HEK293 (cell line): Measurements from ENCODE around the gene CDYL.

Source experiments
- CTCF ChIA-PET: fragments of 350-600 bp; formaldehyde crosslinking; extraction: SDS; loops from one replicate; lab custom pipeline; 2021; ENCODE audit warnings: antibody characterized with exemption; lab: Yijun Ruan, JAX
- POLR2A ChIA-PET: fragments of 300-600 bp; formaldehyde crosslinking; extraction: SDS; loops from one replicate; lab custom pipeline; 2020; ENCODE audit warnings: antibody characterized with exemption, inconsistent platforms; lab: Yijun Ruan, JAX
- H3K27ac ChIP-seq: fragments of 200-500 bp; sonication (Bioruptor generic); 2 replicates; pipeline ENCODE4 v1.5.1; 2014; ENCODE audit warnings: low read depth, low read length, control low read depth, inconsistent platforms; ENCODE audit errors: extremely low read depth
- H3K36me3 ChIP-seq, 2 experiments: fragments of 200-500 bp in 1 of 2; sonication (Bioruptor generic) in 1 of 2; 1 replicate in 1 of 2; 2 replicates in 1 of 2; pipeline ENCODE4 v1.5.1; 2014 to 2017; ENCODE audit warnings: inconsistent platforms in 2 of 2, low read length in 2 of 2; ENCODE audit not compliant: control insufficient read depth in 2 of 2, insufficient read depth in 1 of 2
- H3K4me1 ChIP-seq: fragments of 200-500 bp; sonication (Bioruptor generic); 2 replicates; pipeline ENCODE4 v1.5.1; 2014; ENCODE audit warnings: mild to moderate bottlenecking, low read length, inconsistent platforms; ENCODE audit not compliant: control insufficient read depth, insufficient read depth
- H3K4me3 ChIP-seq: 2 replicates; pipeline ENCODE4 v1.5.1; 2011; ENCODE audit warnings: low read depth, mild to moderate bottlenecking, control low read depth, low read length, moderate library complexity
- H3K9me3 ChIP-seq: fragments of 200-500 bp; sonication (Bioruptor generic); 2 replicates; pipeline ENCODE4 v1.5.1; 2014; ENCODE audit warnings: low read depth, low read length, inconsistent platforms; ENCODE audit not compliant: control insufficient read depth, insufficient read depth
- FEZF1 ChIP-seq: fragments of 450-650 bp; formaldehyde crosslinking; IDR thresholded peaks from 2 replicates; pipeline ENCODE4 v1.5.1; 2016; ENCODE audit warnings: missing biosample characterization, missing genetic modification characterization
- SCRT2 ChIP-seq: fragments of 450-650 bp; formaldehyde crosslinking; IDR thresholded peaks from 2 replicates; pipeline ENCODE4 v1.5.1; 2016; ENCODE audit warnings: missing biosample characterization, missing genetic modification characterization
- YY2 ChIP-seq: fragments of 450-650 bp; formaldehyde crosslinking; IDR thresholded peaks from 2 replicates; pipeline ENCODE4 v1.5.1; 2016; ENCODE audit warnings: missing biosample characterization, missing genetic modification characterization
- ZBTB8A ChIP-seq: fragments of 450-650 bp; formaldehyde crosslinking; IDR thresholded peaks from 2 replicates; pipeline ENCODE4 v1.5.1; 2016; ENCODE audit warnings: missing biosample characterization, missing genetic modification characterization
- ZFP3 ChIP-seq: fragments of 450-650 bp; formaldehyde crosslinking; IDR thresholded peaks from 2 replicates; pipeline ENCODE4 v1.5.1; 2016; ENCODE audit warnings: low read depth, missing biosample characterization, missing genetic modification characterization
- ZNF146 ChIP-seq: fragments of 450-650 bp; formaldehyde crosslinking; IDR thresholded peaks from 2 replicates; pipeline ENCODE4 v1.5.1; 2016; ENCODE audit warnings: missing biosample characterization, missing genetic modification characterization
- ZNF2 ChIP-seq: fragments of 450-650 bp; formaldehyde crosslinking; IDR thresholded peaks from 2 replicates; pipeline ENCODE4 v1.5.1; 2016; ENCODE audit warnings: missing biosample characterization, missing genetic modification characterization
- ZNF266 ChIP-seq: fragments of 450-650 bp; formaldehyde crosslinking; IDR thresholded peaks from 2 replicates; pipeline ENCODE4 v1.5.1; 2016; ENCODE audit warnings: missing biosample characterization, missing genetic modification characterization, low read depth
- ZNF354C ChIP-seq: fragments of 450-650 bp; formaldehyde crosslinking; IDR thresholded peaks from 2 replicates; pipeline ENCODE4 v1.5.1; 2016; ENCODE audit warnings: missing biosample characterization, missing genetic modification characterization, low read depth, borderline replicate concordance
- ZNF391 ChIP-seq: fragments of 450-650 bp; formaldehyde crosslinking; IDR thresholded peaks from 2 replicates; pipeline ENCODE4 v1.5.1; 2016; ENCODE audit warnings: low read depth, missing biosample characterization, missing genetic modification characterization, borderline replicate concordance
- ZNF416 ChIP-seq: fragments of 450-650 bp; formaldehyde crosslinking; IDR thresholded peaks from 2 replicates; pipeline ENCODE4 v1.5.1; 2016; ENCODE audit warnings: missing biosample characterization, missing genetic modification characterization
- ZNF530 ChIP-seq: fragments of 450-650 bp; formaldehyde crosslinking; IDR thresholded peaks from 2 replicates; pipeline ENCODE4 v1.5.1; 2016; ENCODE audit warnings: low read depth, missing biosample characterization, missing genetic modification characterization
- ZNF623 ChIP-seq: fragments of 450-650 bp; formaldehyde crosslinking; IDR thresholded peaks from 2 replicates; pipeline ENCODE4 v1.5.1; 2016; ENCODE audit warnings: missing biosample characterization, missing genetic modification characterization
- ZNF626 ChIP-seq: fragments of 450-650 bp; sonication (Bioruptor Pico); formaldehyde crosslinking; IDR thresholded peaks from 2 replicates; pipeline ENCODE4 v1.5.1; 2018; ENCODE audit warnings: missing biosample characterization, missing genetic modification characterization, inconsistent platforms
- ZNF701 ChIP-seq: fragments of 450-650 bp; formaldehyde crosslinking; IDR thresholded peaks from 2 replicates; pipeline ENCODE4 v1.5.1; 2016; ENCODE audit warnings: missing biosample characterization, missing genetic modification characterization
- ZNF792 ChIP-seq: fragments of 450-650 bp; formaldehyde crosslinking; IDR thresholded peaks from 2 replicates; pipeline ENCODE4 v1.5.1; 2016; ENCODE audit warnings: missing biosample characterization, missing genetic modification characterization
- TF ChIP-seq, protein P1 (sequence below): fragments of 450-650 bp; formaldehyde crosslinking; IDR thresholded peaks from 2 replicates; pipeline ENCODE4 v1.5.1; 2016; ENCODE audit warnings: missing biosample characterization, missing genetic modification characterization
- TF ChIP-seq, protein P2 (sequence below): fragments of 450-650 bp; formaldehyde crosslinking; IDR thresholded peaks from 2 replicates; pipeline ENCODE4 v1.5.1; 2017; ENCODE audit warnings: missing biosample characterization, missing genetic modification characterization
- TF ChIP-seq, protein P3 (sequence below): fragments of 450-650 bp; formaldehyde crosslinking; IDR thresholded peaks from 2 replicates; pipeline ENCODE4 v1.5.1; 2016; ENCODE audit warnings: missing biosample characterization, missing genetic modification characterization, low read depth
- TF ChIP-seq, protein P4 (sequence below): fragments of 450-650 bp; formaldehyde crosslinking; IDR thresholded peaks from 2 replicates; pipeline ENCODE4 v1.5.1; 2016; ENCODE audit warnings: missing biosample characterization, missing genetic modification characterization
- TF ChIP-seq, protein P5 (sequence below): fragments of 450-650 bp; formaldehyde crosslinking; IDR thresholded peaks from 2 replicates; pipeline ENCODE4 v1.5.1; 2016; ENCODE audit warnings: missing biosample characterization, missing genetic modification characterization
- TF ChIP-seq, protein P6 (sequence below): fragments of 450-650 bp; formaldehyde crosslinking; IDR thresholded peaks from 2 replicates; pipeline ENCODE4; 2016; ENCODE audit warnings: missing biosample characterization, missing genetic modification characterization

The CDYL gene

DNA sequence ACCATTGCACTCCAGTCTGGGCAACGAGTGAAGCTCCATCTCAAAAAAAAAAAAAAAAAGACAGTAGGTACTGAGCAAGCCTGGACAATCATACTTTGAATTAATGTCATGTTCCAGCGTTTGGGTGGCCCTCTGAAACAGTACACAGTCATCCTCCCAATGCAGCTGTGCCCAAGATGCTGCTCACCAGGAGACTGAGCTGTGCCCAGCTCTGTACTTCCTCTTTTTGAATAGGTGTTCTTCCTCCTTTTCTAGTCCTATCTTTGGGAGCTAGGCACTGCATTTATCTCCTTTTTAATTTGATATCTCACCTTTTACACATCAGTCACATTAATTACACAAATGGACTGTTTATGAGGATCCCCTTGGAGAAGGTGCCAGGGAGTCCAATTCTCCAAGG lies 126.2 kb downstream of the CDYL start:
- peaks cover 0 to 10% of the 10 kb centered on the region in 2 experiments; a peak in 2 of 3 replicates for H3K36me3 ChIP-seq
- CTCF ChIA-PET = no interaction called here
- no peaks in the 10 kb centered on the region for H3K9me3 ChIP-seq
- H3K4me3 ChIP-seq = no peak overlapping the region
- POLR2A ChIA-PET = no interaction called here
- no peaks in the 10 kb centered on the region; the same call in 1 of the 2 replicates for H3K4me1 ChIP-seq
- no peak overlapping the region for H3K27ac ChIP-seq
- TF ChIP-seq ZNF701 (tag by site-specific recombination) (no peak), ZNF626 (no peak), ZNF391 (tag by site-specific recombination) (no peak), ZNF530 (tag by site-specific recombination) (no peak), SCRT2 (tag by site-specific recombination) (no peak), ZNF792 (tag by site-specific recombination) (no peak), ZNF623 (no peak), ZNF146 (no peak), ZNF2 (tag by site-specific recombination) (no peak)
- TF ChIP-seq, protein P1, sequence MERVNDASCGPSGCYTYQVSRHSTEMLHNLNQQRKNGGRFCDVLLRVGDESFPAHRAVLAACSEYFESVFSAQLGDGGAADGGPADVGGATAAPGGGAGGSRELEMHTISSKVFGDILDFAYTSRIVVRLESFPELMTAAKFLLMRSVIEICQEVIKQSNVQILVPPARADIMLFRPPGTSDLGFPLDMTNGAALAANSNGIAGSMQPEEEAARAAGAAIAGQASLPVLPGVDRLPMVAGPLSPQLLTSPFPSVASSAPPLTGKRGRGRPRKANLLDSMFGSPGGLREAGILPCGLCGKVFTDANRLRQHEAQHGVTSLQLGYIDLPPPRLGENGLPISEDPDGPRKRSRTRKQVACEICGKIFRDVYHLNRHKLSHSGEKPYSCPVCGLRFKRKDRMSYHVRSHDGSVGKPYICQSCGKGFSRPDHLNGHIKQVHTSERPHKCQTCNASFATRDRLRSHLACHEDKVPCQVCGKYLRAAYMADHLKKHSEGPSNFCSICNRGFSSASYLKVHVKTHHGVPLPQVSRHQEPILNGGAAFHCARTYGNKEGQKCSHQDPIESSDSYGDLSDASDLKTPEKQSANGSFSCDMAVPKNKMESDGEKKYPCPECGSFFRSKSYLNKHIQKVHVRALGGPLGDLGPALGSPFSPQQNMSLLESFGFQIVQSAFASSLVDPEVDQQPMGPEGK (tag by site-specific recombination) = no peak
- TF ChIP-seq, protein P2, sequence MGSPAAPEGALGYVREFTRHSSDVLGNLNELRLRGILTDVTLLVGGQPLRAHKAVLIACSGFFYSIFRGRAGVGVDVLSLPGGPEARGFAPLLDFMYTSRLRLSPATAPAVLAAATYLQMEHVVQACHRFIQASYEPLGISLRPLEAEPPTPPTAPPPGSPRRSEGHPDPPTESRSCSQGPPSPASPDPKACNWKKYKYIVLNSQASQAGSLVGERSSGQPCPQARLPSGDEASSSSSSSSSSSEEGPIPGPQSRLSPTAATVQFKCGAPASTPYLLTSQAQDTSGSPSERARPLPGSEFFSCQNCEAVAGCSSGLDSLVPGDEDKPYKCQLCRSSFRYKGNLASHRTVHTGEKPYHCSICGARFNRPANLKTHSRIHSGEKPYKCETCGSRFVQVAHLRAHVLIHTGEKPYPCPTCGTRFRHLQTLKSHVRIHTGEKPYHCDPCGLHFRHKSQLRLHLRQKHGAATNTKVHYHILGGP (tag by site-specific recombination) = no peak
- TF ChIP-seq, protein P3, sequence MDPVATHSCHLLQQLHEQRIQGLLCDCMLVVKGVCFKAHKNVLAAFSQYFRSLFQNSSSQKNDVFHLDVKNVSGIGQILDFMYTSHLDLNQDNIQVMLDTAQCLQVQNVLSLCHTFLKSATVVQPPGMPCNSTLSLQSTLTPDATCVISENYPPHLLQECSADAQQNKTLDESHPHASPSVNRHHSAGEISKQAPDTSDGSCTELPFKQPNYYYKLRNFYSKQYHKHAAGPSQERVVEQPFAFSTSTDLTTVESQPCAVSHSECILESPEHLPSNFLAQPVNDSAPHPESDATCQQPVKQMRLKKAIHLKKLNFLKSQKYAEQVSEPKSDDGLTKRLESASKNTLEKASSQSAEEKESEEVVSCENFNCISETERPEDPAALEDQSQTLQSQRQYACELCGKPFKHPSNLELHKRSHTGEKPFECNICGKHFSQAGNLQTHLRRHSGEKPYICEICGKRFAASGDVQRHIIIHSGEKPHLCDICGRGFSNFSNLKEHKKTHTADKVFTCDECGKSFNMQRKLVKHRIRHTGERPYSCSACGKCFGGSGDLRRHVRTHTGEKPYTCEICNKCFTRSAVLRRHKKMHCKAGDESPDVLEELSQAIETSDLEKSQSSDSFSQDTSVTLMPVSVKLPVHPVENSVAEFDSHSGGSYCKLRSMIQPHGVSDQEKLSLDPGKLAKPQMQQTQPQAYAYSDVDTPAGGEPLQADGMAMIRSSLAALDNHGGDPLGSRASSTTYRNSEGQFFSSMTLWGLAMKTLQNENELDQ (tag by site-specific recombination) = no peak
- TF ChIP-seq, protein P4, sequence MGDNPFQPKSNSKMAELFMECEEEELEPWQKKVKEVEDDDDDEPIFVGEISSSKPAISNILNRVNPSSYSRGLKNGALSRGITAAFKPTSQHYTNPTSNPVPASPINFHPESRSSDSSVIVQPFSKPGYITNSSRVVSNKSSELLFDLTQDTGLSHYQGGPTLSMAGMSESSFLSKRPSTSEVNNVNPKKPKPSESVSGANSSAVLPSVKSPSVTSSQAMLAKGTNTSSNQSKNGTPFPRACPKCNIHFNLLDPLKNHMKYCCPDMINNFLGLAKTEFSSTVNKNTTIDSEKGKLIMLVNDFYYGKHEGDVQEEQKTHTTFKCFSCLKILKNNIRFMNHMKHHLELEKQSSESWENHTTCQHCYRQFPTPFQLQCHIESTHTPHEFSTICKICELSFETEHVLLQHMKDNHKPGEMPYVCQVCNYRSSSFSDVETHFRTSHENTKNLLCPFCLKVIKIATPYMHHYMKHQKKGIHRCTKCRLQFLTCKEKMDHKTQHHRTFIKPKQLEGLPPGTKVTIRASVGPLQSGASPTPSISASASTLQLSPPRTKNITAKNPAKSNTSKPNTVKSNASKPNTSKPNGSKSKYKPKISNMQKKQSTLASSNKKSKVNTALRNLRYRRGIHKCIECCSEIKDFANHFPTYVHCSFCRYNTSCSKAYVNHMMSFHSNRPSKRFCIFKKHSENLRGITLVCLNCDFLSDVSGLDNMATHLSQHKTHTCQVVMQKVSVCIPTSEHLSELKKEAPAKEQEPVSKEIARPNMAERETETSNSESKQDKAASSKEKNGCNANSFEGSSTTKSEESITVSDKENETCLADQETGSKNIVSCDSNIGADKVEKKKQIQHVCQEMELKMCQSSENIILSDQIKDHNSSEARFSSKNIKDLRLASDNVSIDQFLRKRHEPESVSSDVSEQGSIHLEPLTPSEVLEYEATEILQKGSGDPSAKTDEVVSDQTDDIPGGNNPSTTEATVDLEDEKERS (tag by site-specific recombination) = no peak

DNA sequence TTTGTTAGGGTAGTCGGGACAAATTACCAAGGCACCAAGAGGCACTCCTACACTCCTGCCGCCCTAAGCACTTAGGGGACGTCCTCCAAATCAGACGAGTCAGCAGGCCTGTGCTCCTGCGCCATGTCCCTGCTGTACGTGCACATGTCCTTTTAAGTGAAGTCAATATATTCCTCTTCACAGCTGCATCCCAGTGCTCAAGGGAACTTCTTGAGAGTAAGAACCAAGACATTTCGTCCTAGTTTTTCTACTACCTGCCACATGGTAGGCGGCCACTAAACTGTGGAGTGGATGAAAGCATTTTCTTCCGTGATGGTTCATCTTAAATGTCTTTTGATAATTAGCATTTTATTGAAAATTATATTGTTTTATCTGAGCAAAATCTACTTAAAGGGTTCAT lies 126.9 kb downstream of the CDYL start:
- Histone ChIP-seq H3K4me1 (peaks cover 2% of the 10 kb centered on the region), H3K4me3 (no peak overlapping the region), H3K9me3 (no peaks in the 10 kb centered on the region), H3K27ac (no peak overlapping the region), H3K36me3 (peaks cover 0 to 9% of the 10 kb centered on the region in 2 experiments; a peak in 2 of 3 replicates)
- ChIA-PET CTCF (no interaction called here), POLR2A (no interaction called here)
- TF ChIP-seq, protein P5, sequence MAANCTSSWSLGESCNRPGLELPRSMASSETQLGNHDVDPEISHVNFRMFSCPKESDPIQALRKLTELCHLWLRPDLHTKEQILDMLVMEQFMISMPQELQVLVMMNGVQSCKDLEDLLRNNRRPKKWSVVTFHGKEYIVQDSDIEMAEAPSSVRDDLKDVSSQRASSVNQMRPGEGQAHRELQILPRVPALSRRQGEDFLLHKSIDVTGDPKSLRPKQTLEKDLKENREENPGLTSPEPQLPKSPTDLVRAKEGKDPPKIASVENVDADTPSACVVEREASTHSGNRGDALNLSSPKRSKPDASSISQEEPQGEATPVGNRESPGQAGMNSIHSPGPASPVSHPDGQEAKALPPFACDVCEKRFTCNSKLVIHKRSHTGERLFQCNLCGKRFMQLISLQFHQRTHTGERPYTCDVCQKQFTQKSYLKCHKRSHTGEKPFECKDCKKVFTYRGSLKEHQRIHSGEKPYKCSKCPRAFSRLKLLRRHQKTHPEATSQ (tag by site-specific recombination) = no peak
- TF ChIP-seq, protein P6, sequence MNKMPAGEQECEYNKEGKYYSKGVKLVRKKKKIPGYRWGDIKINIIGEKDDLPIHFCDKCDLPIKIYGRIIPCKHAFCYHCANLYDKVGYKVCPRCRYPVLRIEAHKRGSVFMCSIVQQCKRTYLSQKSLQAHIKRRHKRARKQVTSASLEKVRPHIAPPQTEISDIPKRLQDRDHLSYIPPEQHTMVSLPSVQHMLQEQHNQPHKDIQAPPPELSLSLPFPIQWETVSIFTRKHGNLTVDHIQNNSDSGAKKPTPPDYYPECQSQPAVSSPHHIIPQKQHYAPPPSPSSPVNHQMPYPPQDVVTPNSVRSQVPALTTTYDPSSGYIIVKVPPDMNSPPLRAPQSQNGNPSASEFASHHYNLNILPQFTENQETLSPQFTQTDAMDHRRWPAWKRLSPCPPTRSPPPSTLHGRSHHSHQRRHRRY = no peak
- TF ChIP-seq FEZF1 (no peak), ZFP3 (tag by site-specific recombination) (no peak), ZBTB8A (tag by site-specific recombination) (no peak), YY2 (no peak), ZNF354C (tag by site-specific recombination) (no peak), ZNF266 (tag by site-specific recombination) (no peak), ZNF416 (tag by site-specific recombination) (no peak)
